Measurements from ENCODE around the gene UBE2B. TPM values are rescaled to one million over a fixed set of nuclear protein-coding genes. Genes with fewer than 3 reads are reported as not detected.
"Not testable (repeated sequence)": the region's sequence is repeated elsewhere in the genome, so short reads cannot be mapped to it uniquely, and the experiment has no call there.

The UBE2B gene
- total RNA-seq, 4 donors from 2014 or later: 20.9 to 50.0 (median 41.7) TPM

DNA sequence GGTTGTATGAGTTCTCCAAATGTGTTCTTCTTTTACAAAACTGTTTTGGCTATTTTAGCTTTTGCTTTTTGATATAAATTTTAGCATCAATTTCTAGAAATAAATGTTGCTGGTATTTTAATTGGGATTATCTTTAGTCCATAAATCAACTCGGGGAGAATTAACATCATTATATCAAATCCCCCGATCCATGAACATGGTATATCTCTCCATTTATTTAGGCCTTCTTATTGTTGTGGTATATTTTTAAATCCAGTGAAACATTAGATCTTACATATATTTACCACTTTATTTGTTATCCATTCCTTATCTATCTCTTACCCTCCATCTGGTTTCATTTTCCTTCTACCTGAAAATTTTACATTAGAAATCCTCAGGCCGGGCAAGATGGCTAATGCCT, 47.6 kb downstream of the UBE2B start:
- Histone ChIP-seq H3K4me3 (no peak overlapping the region), H3K4me1 (no peaks in the 10 kb centered on the region), H3K36me3 (no peaks in the 10 kb centered on the region), H3K27me3 (no peaks in the 10 kb centered on the region), H3K27ac (no peak overlapping the region), H3K9me3 (peaks cover 0 to 7% (median 0%) of the 10 kb centered on the region in 3 donors)
- 94 to 98% methylated on average over 3 of the region's 3 CpGs for WGBS, 2 donors
- no peak for TF ChIP-seq POLR2A (IDR thresholded peaks at IDR 0.05)
- TF ChIP-seq, protein P1, sequence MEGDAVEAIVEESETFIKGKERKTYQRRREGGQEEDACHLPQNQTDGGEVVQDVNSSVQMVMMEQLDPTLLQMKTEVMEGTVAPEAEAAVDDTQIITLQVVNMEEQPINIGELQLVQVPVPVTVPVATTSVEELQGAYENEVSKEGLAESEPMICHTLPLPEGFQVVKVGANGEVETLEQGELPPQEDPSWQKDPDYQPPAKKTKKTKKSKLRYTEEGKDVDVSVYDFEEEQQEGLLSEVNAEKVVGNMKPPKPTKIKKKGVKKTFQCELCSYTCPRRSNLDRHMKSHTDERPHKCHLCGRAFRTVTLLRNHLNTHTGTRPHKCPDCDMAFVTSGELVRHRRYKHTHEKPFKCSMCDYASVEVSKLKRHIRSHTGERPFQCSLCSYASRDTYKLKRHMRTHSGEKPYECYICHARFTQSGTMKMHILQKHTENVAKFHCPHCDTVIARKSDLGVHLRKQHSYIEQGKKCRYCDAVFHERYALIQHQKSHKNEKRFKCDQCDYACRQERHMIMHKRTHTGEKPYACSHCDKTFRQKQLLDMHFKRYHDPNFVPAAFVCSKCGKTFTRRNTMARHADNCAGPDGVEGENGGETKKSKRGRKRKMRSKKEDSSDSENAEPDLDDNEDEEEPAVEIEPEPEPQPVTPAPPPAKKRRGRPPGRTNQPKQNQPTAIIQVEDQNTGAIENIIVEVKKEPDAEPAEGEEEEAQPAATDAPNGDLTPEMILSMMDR (IDR thresholded peaks at IDR 0.05): no peak
- DNase-seq: no peak
- intact Hi-C loops (cut with DNase I): loop anchor here (10.0 kb wide), 1 partner anchor 106 kb away; the partner anchor contains the start of gene JADE2

- intact Hi-C loops (cut with DNase I): no loop called here
- 86 to 90% methylated on average over 2 of the region's 2 CpGs for WGBS, 2 donors
Observed at GRCh38 chr5:134420343-134420742, 49.0 kb downstream of the UBE2B start.

DNA sequence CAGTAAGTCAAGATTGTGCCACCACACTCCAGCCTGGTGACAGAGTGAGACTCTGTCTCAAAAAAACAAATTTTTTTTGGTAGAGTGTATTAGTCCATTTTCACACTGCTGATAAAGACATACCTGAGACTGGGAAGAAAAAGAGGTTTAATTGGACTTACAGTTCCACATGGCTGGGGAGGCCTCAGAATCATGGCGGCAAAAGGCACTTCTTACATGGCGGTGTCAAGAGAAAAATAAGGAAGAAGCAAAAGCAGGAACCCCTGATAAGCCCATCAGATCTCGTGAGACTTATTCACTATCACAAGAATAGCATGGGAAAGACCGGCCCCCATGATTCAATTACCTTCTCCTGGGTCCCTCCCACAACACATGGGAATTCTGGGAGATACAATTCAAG, 49.7 kb downstream of the UBE2B start:
- H3K27ac ChIP-seq; H3K4me3 ChIP-seq; H3K27me3 ChIP-seq; H3K4me1 ChIP-seq; H3K36me3 ChIP-seq; DNase-seq; H3K9me3 ChIP-seq; intact Hi-C loops (cut with DNase I): not testable (repeated sequence)
- 89 to 91% methylated on average over 4 of the region's 4 CpGs for WGBS, 2 donors

More at GRCh38 chr5:134420343-134420742, 49.0 kb downstream of the UBE2B start:
- Histone ChIP-seq H3K36me3 (no peaks in the 10 kb centered on the region), H3K4me3 (no peak overlapping the region), H3K27me3 (no peaks in the 10 kb centered on the region), H3K9me3 (peaks cover 0 to 7% (median 0%) of the 10 kb centered on the region in 3 donors), H3K27ac (no peak overlapping the region), H3K4me1 (no peaks in the 10 kb centered on the region)
- TF ChIP-seq, protein P1 (IDR thresholded peaks at IDR 0.05): no peak
- TF ChIP-seq POLR2A (IDR thresholded peaks at IDR 0.05): no peak
- DNase-seq: no peak

GRCh38 chr5:134422791-134423365, 51.5 kb downstream of the UBE2B start:
- Histone ChIP-seq H3K27ac (no peak overlapping the region), H3K9me3 (peaks cover 0 to 7% (median 0%) of the 10 kb centered on the region in 3 donors), H3K36me3 (no peaks in the 10 kb centered on the region), H3K4me1 (no peaks in the 10 kb centered on the region), H3K4me3 (no peak overlapping the region), H3K27me3 (no peaks in the 10 kb centered on the region)
- 87 to 90% methylated on average over 6 to 7 of the region's 7 CpGs for WGBS, 2 donors
- no peak for DNase-seq
- intact Hi-C loops (cut with DNase I): no loop called here
- TF ChIP-seq, protein P1 (IDR thresholded peaks at IDR 0.05): no peak
- TF ChIP-seq POLR2A (IDR thresholded peaks at IDR 0.05): no peak

DNA sequence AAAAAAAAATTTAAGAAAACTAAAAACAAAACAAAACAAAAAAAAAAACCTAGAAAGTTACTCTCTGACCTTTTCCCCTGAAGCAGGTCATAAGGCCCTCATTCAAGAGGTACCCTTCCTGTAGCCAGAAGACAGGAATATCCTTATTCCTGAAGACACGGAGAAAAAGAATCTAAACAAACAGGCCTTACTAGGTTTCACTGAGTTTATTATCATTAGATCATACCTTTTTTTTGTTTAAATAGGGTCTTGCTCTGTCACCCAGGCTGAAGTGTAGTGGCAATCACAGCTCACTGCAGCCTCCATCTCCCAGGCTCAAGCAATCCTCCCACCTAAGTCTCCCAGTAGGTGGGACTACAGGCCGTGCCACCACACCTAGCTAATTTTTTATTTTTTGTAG, 52.0 kb downstream of the UBE2B start:
- intact Hi-C loops (cut with DNase I): no loop called here
- H3K4me3 ChIP-seq: no peak overlapping the region
- DNase-seq: no peak
- no peaks in the 10 kb centered on the region for H3K27me3 ChIP-seq
- H3K9me3 ChIP-seq: peaks cover 0 to 7% (median 0%) of the 10 kb centered on the region in 3 donors
- 85 to 86% methylated on average over 2 of the region's 2 CpGs for WGBS, 2 donors
- TF ChIP-seq POLR2A (IDR thresholded peaks at IDR 0.05): no peak
- TF ChIP-seq, protein P1 (IDR thresholded peaks at IDR 0.05): no peak
- no peaks in the 10 kb centered on the region for H3K36me3 ChIP-seq
- H3K4me1 ChIP-seq: no peaks in the 10 kb centered on the region
- no peak overlapping the region for H3K27ac ChIP-seq

- no peaks in the 10 kb centered on the region for H3K36me3 ChIP-seq
- no peaks in the 10 kb centered on the region for H3K9me3 ChIP-seq
- DNase-seq: no peak
- H3K4me3 ChIP-seq: no peak overlapping the region
- intact Hi-C loops (cut with DNase I): no loop called here
- H3K27me3 ChIP-seq: no peaks in the 10 kb centered on the region
- no peak overlapping the region for H3K27ac ChIP-seq
- 77 to 87% methylated on average over 4 to 7 of the region's 7 CpGs for WGBS, 2 donors
- TF ChIP-seq, protein P1 (IDR thresholded peaks at IDR 0.05): no peak
- no peak for TF ChIP-seq POLR2A (IDR thresholded peaks at IDR 0.05)
- no peaks in the 10 kb centered on the region for H3K4me1 ChIP-seq
Observed at GRCh38 chr5:134426361-134426760, 55.0 kb downstream of the UBE2B start.
